Measurements from ENCODE around the gene PTPN14.

Gene PTPN14

DNA sequence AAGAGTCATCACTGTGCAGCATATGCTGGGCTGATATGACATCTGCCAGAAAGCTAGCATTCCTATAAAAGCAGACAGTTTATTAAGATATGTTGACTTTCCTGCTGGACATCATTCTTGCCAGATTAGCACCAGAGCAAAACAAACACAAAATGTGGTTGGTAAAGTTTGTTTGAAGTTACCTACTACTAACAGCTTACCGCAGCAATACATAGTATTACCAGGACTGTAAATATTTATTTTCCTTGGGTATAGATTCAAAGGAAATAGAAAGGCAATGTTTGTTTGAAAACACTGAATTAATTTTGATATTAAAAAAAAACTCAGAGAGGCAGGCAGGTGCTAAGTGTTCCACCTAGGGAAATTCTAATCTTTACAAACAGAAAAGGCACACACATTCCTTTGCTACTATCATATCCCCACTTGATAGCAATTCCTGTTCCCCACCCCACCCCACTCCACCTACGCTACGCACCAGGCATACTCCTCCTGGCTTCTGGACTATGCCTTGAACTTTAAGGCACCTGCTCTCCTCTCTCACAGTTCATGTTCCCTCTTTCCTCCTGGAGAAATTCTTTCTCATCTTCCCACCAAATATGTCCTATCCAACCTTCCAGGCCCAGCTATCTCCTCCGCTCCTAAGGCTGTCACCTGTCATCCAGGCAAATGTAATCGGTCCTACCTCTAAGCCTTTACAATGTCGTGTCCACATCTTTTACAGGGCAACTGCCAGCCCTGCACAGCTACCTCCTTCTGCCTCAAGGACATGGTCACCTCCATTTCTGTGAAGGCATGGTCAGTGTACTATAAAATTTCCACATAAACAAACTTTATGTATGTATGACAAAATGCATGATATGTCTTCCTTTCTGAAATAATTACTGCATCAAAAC is 34.7 kb downstream of the PTPN14 start (continued):
- TF ChIP-seq ZNF529 (tag by site-specific recombination; IDR thresholded peaks at IDR 0.05; ENCODE audit: insufficient replicate concordance) (no peak), IKZF3 (tag by site-specific recombination; IDR thresholded peaks at IDR 0.05) (0 out of 2 replicates have a peak, but pooled peaks have one; percentile 8), ZNF600 (tag by site-specific recombination; IDR thresholded peaks at IDR 0.05) (0 out of 2 replicates have a peak, but pooled peaks have one; percentile 36), ZFHX2 (tag by site-specific recombination; conservative IDR thresholded peaks at IDR 0.05) (peak; percentile 55), EGR2 (tag by site-specific recombination; IDR thresholded peaks at IDR 0.05; ENCODE audit: low read depth) (peak; percentile 62), ZBTB17 (tag by site-specific recombination; IDR thresholded peaks at IDR 0.05) (peak; percentile 51; the same call in 1 of the 2 replicates), FEZF1 (tag by site-specific recombination; IDR thresholded peaks at IDR 0.05) (peak; percentile 76)
- TF ChIP-seq, protein P1, sequence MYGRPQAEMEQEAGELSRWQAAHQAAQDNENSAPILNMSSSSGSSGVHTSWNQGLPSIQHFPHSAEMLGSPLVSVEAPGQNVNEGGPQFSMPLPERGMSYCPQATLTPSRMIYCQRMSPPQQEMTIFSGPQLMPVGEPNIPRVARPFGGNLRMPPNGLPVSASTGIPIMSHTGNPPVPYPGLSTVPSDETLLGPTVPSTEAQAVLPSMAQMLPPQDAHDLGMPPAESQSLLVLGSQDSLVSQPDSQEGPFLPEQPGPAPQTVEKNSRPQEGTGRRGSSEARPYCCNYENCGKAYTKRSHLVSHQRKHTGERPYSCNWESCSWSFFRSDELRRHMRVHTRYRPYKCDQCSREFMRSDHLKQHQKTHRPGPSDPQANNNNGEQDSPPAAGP (tag by site-specific recombination; IDR thresholded peaks at IDR 0.05), result no peak
- TF ChIP-seq, protein P2, sequence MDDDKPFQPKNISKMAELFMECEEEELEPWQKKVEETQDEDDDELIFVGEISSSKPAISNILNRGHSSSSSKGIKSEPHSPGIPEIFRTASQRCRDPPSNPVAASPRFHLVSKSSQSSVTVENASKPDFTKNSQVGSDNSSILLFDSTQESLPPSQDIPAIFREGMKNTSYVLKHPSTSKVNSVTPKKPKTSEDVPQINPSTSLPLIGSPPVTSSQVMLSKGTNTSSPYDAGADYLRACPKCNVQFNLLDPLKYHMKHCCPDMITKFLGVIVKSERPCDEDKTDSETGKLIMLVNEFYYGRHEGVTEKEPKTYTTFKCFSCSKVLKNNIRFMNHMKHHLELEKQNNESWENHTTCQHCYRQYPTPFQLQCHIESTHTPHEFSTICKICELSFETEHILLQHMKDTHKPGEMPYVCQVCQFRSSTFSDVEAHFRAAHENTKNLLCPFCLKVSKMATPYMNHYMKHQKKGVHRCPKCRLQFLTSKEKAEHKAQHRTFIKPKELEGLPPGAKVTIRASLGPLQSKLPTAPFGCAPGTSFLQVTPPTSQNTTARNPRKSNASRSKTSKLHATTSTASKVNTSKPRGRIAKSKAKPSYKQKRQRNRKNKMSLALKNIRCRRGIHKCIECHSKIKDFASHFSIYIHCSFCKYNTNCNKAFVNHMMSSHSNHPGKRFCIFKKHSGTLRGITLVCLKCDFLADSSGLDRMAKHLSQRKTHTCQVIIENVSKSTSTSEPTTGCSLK (tag by site-specific recombination; IDR thresholded peaks at IDR 0.05), result no peak

DNA sequence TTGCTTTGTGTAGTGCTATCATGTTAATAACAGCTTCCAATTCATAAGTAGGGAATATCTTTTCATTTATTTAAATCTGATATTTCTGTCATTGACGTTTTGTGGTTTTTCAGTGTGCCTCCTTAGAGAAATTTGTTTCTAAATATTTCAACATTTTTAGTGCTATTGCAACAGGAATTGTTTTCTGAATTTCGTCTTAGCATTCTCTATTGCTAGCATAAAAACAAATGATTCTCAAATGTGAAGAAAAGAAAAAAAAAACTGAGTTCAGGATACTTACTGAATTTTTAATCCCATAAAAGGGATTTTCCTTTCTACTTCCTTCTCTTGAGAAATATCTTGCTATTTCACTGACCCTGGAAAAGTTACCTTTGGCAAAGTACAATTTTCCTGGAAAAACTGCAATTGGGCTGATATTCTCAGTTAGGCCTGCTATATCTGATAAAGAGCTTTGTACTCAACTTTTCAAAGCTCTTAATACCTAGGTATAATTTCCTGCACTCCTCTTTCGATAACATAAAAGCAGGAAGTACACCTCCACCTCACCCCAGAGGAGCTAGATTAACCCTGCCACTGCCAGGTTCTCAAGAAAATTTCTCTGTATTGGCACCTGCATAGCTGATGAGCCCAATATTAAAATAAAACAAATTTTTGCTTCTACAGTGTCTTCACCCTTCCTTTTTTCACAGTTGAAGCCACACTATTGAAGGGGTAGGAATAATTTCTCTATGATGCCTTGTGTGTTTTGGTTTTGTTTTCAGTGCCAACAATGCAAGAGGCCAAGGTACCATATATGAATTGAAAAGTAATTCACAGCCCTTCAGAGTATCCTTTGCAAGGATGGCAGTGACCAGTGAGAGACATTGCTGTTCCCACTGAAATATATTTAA is 35.6 kb downstream of the PTPN14 start:
- ChIA-PET POLR2A (interaction anchor here (1.2 kb wide), 1 partner anchor 34 kb away, joined by 3 read pairs; no protein-coding TSS in a partner anchor), CTCF (interaction anchor here (0.6 to 1.2 kb wide), 3 partner anchors 69 to 906 kb away, joined by 3 to 4 read pairs (median 3); no protein-coding TSS in a partner anchor)
- Histone ChIP-seq H3K4me3 (ENCODE audit: low read depth, low read length) (no peak overlapping the region), H3K9me3 (ENCODE audit: control insufficient read depth, insufficient read depth, low read depth, low read length) (no peaks in the 10 kb centered on the region; the same call in 1 of the 2 replicates), H3K4me1 (ENCODE audit: control insufficient read depth, insufficient read depth, low read length) (peaks cover 38% of the 10 kb centered on the region), H3K36me3 (ENCODE audit: control insufficient read depth in 2 of 2, insufficient read depth in 1 of 2, low read length in 2 of 2) (no peaks in the 10 kb centered on the region), H3K27ac (ENCODE audit: extremely low read depth, low read depth, low read length) (no peak overlapping the region)
- TF ChIP-seq SALL2 (tag by site-specific recombination; IDR thresholded peaks at IDR 0.05; ENCODE audit: borderline replicate concordance) (no peak), ZNF335 (tag by site-specific recombination; conservative IDR thresholded peaks at IDR 0.05) (no peak), OVOL3 (tag by site-specific recombination; IDR thresholded peaks at IDR 0.05) (no peak), ZNF274 (IDR thresholded peaks at IDR 0.05; ENCODE audit: low read length) (no peak), ZNF274 (tag by site-specific recombination; IDR thresholded peaks at IDR 0.05; ENCODE audit: borderline replicate concordance) (no peak), ZNF416 (tag by site-specific recombination; IDR thresholded peaks at IDR 0.05) (no peak), ZNF391 (tag by site-specific recombination; IDR thresholded peaks at IDR 0.05; ENCODE audit: borderline replicate concordance, low read depth) (no peak), ZBTB7A (tag by site-specific recombination; IDR thresholded peaks at IDR 0.05; ENCODE audit: low read depth) (no peak), ZNF747 (tag by site-specific recombination; IDR thresholded peaks at IDR 0.05) (no peak), ZNF596 (tag by site-specific recombination; IDR thresholded peaks at IDR 0.05) (no peak), ZNF292 (tag by site-specific recombination; IDR thresholded peaks at IDR 0.05; ENCODE audit: borderline replicate concordance, low read depth) (no peak)
- TF ChIP-seq, protein P3, sequence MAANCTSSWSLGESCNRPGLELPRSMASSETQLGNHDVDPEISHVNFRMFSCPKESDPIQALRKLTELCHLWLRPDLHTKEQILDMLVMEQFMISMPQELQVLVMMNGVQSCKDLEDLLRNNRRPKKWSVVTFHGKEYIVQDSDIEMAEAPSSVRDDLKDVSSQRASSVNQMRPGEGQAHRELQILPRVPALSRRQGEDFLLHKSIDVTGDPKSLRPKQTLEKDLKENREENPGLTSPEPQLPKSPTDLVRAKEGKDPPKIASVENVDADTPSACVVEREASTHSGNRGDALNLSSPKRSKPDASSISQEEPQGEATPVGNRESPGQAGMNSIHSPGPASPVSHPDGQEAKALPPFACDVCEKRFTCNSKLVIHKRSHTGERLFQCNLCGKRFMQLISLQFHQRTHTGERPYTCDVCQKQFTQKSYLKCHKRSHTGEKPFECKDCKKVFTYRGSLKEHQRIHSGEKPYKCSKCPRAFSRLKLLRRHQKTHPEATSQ (tag by site-specific recombination; IDR thresholded peaks at IDR 0.05), result no peak
- TF ChIP-seq, protein P1 (tag by site-specific recombination; IDR thresholded peaks at IDR 0.05), result no peak
- TF ChIP-seq, protein P4, sequence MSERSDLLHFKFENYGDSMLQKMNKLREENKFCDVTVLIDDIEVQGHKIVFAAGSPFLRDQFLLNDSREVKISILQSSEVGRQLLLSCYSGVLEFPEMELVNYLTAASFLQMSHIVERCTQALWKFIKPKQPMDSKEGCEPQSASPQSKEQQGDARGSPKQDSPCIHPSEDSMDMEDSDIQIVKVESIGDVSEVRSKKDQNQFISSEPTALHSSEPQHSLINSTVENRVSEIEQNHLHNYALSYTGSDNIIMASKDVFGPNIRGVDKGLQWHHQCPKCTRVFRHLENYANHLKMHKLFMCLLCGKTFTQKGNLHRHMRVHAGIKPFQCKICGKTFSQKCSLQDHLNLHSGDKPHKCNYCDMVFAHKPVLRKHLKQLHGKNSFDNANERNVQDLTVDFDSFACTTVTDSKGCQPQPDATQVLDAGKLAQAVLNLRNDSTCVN (tag by site-specific recombination; optimal IDR thresholded peaks at IDR 0.05), result no peak
- TF ChIP-seq, protein P5, sequence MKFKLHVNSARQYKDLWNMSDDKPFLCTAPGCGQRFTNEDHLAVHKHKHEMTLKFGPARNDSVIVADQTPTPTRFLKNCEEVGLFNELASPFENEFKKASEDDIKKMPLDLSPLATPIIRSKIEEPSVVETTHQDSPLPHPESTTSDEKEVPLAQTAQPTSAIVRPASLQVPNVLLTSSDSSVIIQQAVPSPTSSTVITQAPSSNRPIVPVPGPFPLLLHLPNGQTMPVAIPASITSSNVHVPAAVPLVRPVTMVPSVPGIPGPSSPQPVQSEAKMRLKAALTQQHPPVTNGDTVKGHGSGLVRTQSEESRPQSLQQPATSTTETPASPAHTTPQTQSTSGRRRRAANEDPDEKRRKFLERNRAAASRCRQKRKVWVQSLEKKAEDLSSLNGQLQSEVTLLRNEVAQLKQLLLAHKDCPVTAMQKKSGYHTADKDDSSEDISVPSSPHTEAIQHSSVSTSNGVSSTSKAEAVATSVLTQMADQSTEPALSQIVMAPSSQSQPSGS (tag by site-specific recombination; IDR thresholded peaks at IDR 0.05; ENCODE audit: low read depth), result no peak

All from HEK293 (cell line).